GM18499 (cell line): ENCODE data around the gene ARPC2.
"Not testable (repeated sequence)": the region's sequence is repeated elsewhere in the genome, so short reads cannot be mapped to it uniquely, and the experiment has no call there.

ENCODE experiments used
- ATAC-seq: cut with Tn5 transposase; IDR thresholded peaks from one replicate; pipeline ENCODE4 v1.9.1; 2021; ENCODE audit warnings: moderate number of reproducible peaks; ENCODE audit not compliant: insufficient read depth, unreplicated experiment

Gene ARPC2

GRCh38 chr2:218216674-218217359 lies at the start of gene ARPC2:
ARPC2 (plus strand) TSS chr2:218217189; CDS start chr2:218217471, 282 bp downstream.
- no peak for ATAC-seq

GRCh38 chr2:218168016-218168415 lies 49.0 kb upstream of the ARPC2 start:
- no peak for ATAC-seq

GRCh38 chr2:218168635-218169462 lies 48.1 kb upstream of the ARPC2 start:
- no peak for ATAC-seq

GRCh38 chr2:218169757-218170546 lies 47.0 kb upstream of the ARPC2 start:
- ATAC-seq: no peak

- ATAC-seq: not testable (repeated sequence)
Measured at GRCh38 chr2:218171744-218172143, 45.2 kb upstream of the ARPC2 start.

- ATAC-seq: no peak
Measured at GRCh38 chr2:218172845-218173244, 44.1 kb upstream of the ARPC2 start.

GRCh38 chr2:218179782-218180181 lies 37.2 kb upstream of the ARPC2 start:
- ATAC-seq: no peak

GRCh38 chr2:218180467-218181114 lies 36.4 kb upstream of the ARPC2 start:
- no peak for ATAC-seq

- ATAC-seq: no peak
Measured at GRCh38 chr2:218184331-218184730, 32.7 kb upstream of the ARPC2 start.

- no peak for ATAC-seq
Measured at GRCh38 chr2:218186355-218186766, 30.6 kb upstream of the ARPC2 start.

GRCh38 chr2:218186876-218187275 lies 30.1 kb upstream of the ARPC2 start:
- no peak for ATAC-seq

- ATAC-seq: no peak
Measured at GRCh38 chr2:218187296-218188015, 29.5 kb upstream of the ARPC2 start.

GRCh38 chr2:218188528-218188927 lies 28.5 kb upstream of the ARPC2 start:
- no peak for ATAC-seq

- ATAC-seq: no peak
Measured at GRCh38 chr2:218192902-218193430, 24.0 kb upstream of the ARPC2 start.

- ATAC-seq: no peak
Measured at GRCh38 chr2:218193701-218194100, 23.3 kb upstream of the ARPC2 start.

GRCh38 chr2:218194880-218195279 lies 22.1 kb upstream of the ARPC2 start:
- no peak for ATAC-seq

- no peak for ATAC-seq
Measured at GRCh38 chr2:218196974-218197373, 20.0 kb upstream of the ARPC2 start.

GRCh38 chr2:218202266-218202665 lies 14.7 kb upstream of the ARPC2 start:
- ATAC-seq: no peak

- no peak for ATAC-seq
Measured at GRCh38 chr2:218209078-218209477, 7.9 kb upstream of the ARPC2 start.
